IPS-15b (cell line): ENCODE data around the gene ATG7.

Source experiments
- H3K27me3 ChIP-seq: one replicate; pipeline ENCODE4 v1.6.1; 2013; ENCODE audit warnings: low read length; ENCODE audit not compliant: control insufficient read depth, insufficient read depth
- H3K36me3 ChIP-seq: one replicate; pipeline ENCODE4 v1.6.1; 2013; ENCODE audit warnings: low read length; ENCODE audit not compliant: control insufficient read depth, insufficient read depth
- H3K4me1 ChIP-seq: one replicate; pipeline ENCODE4 v1.6.1; 2013; ENCODE audit warnings: mild to moderate bottlenecking, low read length; ENCODE audit not compliant: control insufficient read depth, insufficient read depth
- H3K4me3 ChIP-seq: one replicate; pipeline ENCODE4 v1.5.1; 2013; ENCODE audit warnings: low read depth, low read length
- H3K9ac ChIP-seq: one replicate; pipeline ENCODE4 v1.6.1; 2013; ENCODE audit warnings: low read depth, mild to moderate bottlenecking, low read length
- H3K9me3 ChIP-seq: one replicate; pipeline ENCODE4 v1.6.1; 2013; ENCODE audit warnings: mild to moderate bottlenecking, low read length; ENCODE audit not compliant: control insufficient read depth, insufficient read depth

ATG7 gene

DNA sequence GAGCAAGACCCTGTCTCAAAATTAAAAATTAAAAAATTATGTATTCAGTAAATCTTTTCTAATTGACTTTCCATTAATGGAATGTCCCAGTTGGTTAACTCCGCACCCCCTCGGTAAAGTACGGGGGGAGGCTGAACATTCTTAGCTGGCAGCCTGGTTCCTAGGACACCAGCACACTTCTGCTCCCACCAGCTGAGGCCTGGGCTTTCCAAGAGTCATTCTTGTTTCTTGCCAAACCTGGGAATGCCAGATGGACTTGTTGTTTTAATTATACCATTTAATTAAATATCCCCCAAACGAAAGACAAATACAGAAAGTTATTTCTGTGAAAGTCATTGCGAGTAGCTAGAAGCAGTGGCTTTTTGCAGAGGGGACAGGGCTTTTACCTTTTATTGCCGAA lies 192.2 kb downstream of the ATG7 start:
- peaks cover 2% of the 10 kb centered on the region for H3K4me1 ChIP-seq
- H3K9me3 ChIP-seq: no peaks in the 10 kb centered on the region
- no peak overlapping the region for H3K4me3 ChIP-seq
- H3K36me3 ChIP-seq: no peaks in the 10 kb centered on the region
- no peaks in the 10 kb centered on the region for H3K27me3 ChIP-seq
- no peak overlapping the region for H3K9ac ChIP-seq

DNA sequence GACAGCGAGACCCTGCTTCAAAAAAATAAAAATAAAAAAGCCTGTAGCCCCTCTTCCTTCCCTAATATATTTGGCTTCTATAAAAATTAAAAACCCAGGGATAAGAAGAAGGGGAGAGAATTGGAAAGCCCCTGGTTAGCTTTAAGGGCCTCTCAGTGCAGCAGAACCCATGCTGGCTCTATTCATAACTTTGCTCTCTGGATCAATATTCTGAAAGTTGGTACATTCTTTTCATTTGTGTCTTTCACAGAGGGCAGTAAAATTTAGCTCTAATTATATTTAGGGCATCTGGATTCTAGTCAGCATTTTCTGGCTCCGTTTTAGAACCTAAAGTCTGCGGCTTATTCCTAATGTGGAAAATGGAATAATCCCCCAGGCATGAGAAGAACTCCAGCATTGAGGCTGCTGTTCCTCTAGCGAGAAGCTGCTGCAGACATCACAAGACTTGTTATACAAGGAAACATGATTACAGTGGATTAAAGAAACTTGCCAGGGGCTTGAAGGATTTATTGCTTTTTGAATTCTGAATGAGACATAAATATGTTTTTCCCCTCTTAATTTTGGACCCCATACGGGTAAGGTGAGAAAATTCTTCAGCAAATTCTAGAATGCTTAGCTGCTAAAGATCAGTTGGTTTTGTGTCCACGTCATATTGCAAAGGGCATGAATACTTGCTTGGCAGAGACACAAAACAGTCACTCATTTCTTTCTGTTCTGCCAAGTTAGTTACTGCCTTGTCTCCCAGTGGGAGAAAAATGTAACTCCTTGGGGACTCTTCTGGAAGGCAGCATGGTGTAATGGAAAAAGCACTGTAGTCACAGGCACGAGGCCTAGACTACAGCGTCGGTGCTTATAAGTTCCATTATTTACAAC lies 193.8 kb downstream of the ATG7 start:
- Histone ChIP-seq H3K9ac (no peak overlapping the region), H3K27me3 (no peaks in the 10 kb centered on the region), H3K36me3 (no peaks in the 10 kb centered on the region), H3K4me3 (no peak overlapping the region), H3K9me3 (no peaks in the 10 kb centered on the region), H3K4me1 (peaks cover 2% of the 10 kb centered on the region)

DNA sequence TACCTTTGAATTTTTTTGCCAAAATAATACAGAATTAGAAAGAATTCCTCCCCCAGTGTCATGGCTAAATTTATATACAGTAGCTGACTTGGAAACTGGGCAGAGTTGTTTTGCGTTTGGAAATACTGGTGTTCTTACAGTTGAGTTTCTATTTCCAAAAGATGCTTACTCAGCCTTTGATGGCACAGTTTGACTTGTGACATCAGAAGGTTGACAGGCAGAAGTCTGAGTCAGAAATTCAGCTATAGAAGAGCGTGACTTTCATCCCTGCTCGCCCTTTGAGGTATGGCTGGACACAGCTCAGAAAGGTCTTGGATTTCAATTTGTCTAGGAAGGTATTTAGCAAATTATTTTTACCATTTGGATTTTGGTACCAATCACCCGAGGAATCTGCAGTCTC lies 195.7 kb downstream of the ATG7 start:
- Histone ChIP-seq H3K4me3 (no peak overlapping the region), H3K9me3 (no peaks in the 10 kb centered on the region), H3K4me1 (no peaks in the 10 kb centered on the region), H3K9ac (no peak overlapping the region), H3K36me3 (no peaks in the 10 kb centered on the region), H3K27me3 (no peaks in the 10 kb centered on the region)

DNA sequence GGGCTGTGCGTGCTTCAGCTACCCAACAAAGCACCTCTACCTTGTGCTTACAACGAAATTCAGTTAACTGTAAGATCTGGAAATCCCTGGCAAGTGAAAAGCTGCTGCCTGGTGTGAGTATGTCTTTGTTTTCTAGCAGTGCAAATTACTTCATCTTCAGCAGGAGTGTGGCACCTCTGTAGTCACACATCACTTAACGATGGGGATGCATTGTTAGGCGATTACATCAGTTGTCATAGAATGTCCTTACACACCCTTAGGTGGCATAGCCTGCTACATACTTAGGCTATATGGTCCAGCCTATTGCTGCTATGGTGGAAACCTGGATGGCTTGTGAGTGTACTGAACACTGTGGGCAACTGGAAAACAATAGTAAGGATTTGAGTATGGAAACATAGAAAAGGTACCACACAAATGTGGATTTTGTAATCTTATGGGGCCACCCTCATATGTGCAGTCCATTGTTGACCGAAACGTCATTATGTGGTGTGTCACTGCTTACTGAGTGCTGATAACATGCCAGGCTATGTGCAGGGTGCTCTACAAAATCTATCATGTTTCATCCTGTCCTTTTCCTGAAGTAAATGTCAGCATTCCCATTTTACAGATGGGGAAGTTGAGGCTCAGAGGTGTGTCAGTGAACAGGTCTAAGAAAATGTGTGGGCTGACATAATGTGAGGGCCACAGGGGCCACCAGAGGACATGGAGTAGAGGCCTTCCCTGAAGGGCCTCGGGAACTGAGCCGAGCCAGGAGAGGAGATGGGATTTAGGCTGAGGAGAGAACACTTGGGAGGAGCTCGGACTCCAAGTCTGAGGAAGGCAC lies 198.0 kb downstream of the ATG7 start:
- no peak overlapping the region for H3K4me3 ChIP-seq
- H3K36me3 ChIP-seq: no peaks in the 10 kb centered on the region
- H3K27me3 ChIP-seq: no peaks in the 10 kb centered on the region
- H3K9ac ChIP-seq: no peak overlapping the region
- H3K4me1 ChIP-seq: no peaks in the 10 kb centered on the region
- H3K9me3 ChIP-seq: no peaks in the 10 kb centered on the region

DNA sequence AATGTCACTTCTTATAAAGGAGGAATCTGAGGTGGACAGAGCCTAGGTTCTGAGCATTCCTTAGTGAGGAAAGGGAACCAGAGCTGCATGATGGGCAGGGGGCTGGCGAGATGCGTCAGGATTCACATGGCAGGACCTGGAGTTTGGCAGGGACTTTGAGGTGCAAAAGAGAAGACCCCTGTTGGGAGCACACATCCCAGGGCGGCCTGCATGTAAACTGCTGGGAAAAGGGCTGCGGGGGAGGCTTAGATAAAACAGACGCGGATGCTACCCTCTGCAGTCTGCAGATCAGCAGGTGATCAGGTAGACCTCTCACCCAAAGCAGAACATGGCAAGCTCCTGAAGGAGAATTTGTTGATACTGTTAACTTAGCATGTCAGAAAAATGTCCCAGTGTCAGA lies 203.1 kb downstream of the ATG7 start:
- Histone ChIP-seq H3K9me3 (no peaks in the 10 kb centered on the region), H3K36me3 (no peaks in the 10 kb centered on the region), H3K9ac (no peak overlapping the region), H3K4me3 (no peak overlapping the region), H3K27me3 (no peaks in the 10 kb centered on the region), H3K4me1 (peaks cover 5% of the 10 kb centered on the region)

DNA sequence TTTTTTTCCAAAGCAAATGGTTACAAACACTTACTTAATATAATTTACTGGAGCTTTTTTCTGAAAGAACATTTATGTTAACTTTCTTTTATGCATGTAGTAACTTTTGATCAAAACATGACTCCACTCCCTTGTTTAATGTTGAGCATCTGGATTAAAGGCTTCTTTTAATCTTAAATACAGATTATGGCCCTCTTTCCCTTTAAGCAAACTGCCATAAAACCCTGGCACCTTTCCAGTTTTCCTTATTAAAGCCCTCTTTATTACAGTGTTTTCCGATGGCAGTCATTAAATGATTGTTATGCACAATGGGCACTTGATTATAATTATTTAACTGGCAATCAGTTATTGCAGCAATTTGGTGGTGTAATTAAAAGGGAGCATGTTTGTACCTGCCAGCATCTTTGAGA lies 204.5 kb downstream of the ATG7 start:
- peaks cover 10% of the 10 kb centered on the region for H3K4me1 ChIP-seq
- no peak overlapping the region for H3K4me3 ChIP-seq
- no peak overlapping the region for H3K9ac ChIP-seq
- no peaks in the 10 kb centered on the region for H3K36me3 ChIP-seq
- no peaks in the 10 kb centered on the region for H3K9me3 ChIP-seq
- H3K27me3 ChIP-seq: no peaks in the 10 kb centered on the region

DNA sequence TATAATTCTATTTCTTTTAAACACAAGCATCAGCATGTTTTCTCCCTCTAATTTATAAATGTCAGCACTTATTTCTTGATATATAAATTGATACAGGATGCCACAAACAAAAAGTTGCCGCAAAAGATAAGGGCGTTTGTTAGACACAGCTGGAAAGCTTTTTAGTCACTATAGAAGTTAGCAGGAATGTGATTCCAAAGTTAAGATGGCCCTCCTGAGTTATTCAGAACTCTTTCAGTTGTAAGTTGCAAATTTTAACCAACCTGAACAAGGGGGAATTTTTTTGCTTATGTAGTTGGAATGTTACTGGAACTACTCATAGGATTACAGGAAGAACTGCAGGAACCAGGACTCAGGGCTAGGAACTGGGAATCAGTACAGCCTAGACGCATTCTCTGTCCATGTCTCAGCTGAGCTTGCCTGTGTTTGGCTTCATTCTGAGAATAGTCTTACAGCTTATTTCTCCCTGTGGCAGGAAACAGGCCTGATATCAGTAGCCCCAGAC lies 205.3 kb downstream of the ATG7 start:
- Histone ChIP-seq H3K9ac (no peak overlapping the region), H3K9me3 (no peaks in the 10 kb centered on the region), H3K4me1 (peaks cover 12% of the 10 kb centered on the region), H3K27me3 (no peaks in the 10 kb centered on the region), H3K36me3 (no peaks in the 10 kb centered on the region), H3K4me3 (no peak overlapping the region)

DNA sequence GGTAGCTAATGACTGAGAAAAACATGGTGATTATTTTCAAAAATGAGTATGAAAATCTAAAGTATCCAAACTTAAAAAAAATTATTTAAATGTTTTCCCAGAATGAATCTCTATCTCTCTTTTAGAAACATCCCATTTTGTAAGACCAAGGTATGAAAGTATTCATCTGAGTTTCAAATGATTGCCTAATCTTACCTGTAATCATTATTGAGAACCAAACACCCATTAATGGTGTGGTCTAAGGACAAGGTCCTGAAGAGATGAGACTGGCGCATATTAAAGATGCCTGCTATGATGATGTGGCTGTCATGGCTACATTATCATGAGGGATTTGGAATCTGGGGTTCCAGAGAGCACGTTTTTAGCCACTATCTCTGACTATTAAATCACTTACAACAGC lies 206.0 kb downstream of the ATG7 start:
- Histone ChIP-seq H3K9ac (no peak overlapping the region), H3K4me3 (no peak overlapping the region), H3K36me3 (no peaks in the 10 kb centered on the region), H3K9me3 (no peaks in the 10 kb centered on the region), H3K27me3 (no peaks in the 10 kb centered on the region), H3K4me1 (peaks cover 12% of the 10 kb centered on the region)

DNA sequence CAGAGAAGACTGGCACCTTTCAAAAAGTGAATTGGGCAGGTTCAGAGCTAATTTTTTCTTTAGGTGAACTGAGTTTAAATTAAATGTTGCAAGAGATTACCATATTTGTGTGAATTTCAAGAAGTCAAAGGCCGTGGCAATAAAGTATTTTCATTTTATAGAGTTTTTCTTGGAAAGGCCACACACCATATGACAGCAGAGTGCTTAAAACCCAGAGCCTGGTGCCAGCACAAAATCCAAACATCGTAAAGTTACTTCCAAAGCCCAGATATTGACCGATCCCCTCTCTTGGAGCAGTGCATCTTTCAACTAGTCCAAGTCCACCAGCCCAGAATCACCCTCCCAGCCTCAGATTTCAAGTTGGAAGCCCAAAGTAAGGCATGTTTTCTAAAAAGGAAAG lies 207.0 kb downstream of the ATG7 start:
- Histone ChIP-seq H3K4me1 (peaks cover 12% of the 10 kb centered on the region), H3K4me3 (no peak overlapping the region), H3K27me3 (no peaks in the 10 kb centered on the region), H3K9me3 (no peaks in the 10 kb centered on the region), H3K9ac (no peak overlapping the region), H3K36me3 (no peaks in the 10 kb centered on the region)

DNA sequence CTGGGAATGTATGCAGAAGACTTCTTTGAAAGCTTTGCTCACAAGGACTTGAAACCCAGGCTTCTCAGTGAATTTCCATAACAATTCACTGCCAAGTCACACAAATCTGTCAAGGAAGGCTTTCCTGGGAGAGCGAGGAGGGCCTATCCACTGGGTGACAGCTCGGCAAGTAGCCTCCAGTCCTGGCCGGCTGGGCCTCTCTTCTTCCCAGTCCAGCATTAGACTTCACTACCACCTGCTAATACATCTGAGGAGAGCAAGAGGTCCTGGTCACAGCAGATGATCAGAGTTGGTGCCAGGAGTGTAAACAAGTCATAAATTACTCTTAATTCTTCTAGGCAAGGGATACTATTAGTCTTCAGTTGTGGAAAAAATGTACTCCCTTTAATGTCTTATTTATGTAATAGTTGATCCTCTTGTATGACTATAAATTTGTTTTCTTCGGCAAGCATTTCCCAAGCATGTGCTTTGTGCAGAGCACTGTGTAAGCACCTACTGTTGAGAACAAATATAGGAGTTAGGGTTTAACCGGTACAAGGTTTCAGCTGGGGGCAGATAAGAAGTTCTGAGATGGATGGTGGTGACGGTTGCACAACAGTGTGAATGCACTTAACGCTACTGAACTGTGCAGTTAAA lies 208.6 kb downstream of the ATG7 start:
- Histone ChIP-seq H3K9ac (no peak overlapping the region), H3K36me3 (no peaks in the 10 kb centered on the region), H3K27me3 (no peaks in the 10 kb centered on the region), H3K4me3 (no peak overlapping the region), H3K9me3 (no peaks in the 10 kb centered on the region), H3K4me1 (peaks cover 12% of the 10 kb centered on the region)

DNA sequence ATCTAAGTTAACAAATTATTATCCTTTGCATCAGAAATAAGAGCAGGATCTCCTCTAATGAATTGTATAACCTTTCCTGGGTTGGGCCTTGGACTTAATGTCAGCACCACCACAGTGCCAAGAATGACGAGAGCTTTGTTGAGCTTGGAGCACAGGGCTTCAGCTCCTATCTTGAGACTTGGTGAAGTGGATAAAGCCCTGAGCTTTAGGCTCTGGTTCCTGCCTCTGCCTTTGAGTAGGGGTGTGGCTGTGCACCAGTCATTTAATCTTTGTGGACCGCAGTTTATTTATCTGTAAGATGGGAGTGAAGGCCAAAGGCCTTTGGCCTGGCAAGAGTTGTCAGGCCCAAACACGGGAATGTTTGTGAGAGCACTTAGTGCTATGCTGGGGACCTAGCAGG lies 209.4 kb downstream of the ATG7 start:
- no peaks in the 10 kb centered on the region for H3K27me3 ChIP-seq
- H3K9ac ChIP-seq: no peak overlapping the region
- H3K9me3 ChIP-seq: no peaks in the 10 kb centered on the region
- H3K4me3 ChIP-seq: no peak overlapping the region
- H3K36me3 ChIP-seq: no peaks in the 10 kb centered on the region
- peaks cover 12% of the 10 kb centered on the region for H3K4me1 ChIP-seq
